Nephron progenitor cell (in vitro differentiated cells): Measurements from ENCODE around the gene WWOX.

Experiments used
- DNase-seq: peaks from one replicate; pipeline ENCODE4 v3.0.0; 2021
- H3K27ac Mint-ChIP-seq: 2 replicates; pipeline ENCODE4 v1.8.0; 2021; ENCODE audit warnings: mild to moderate bottlenecking, moderate library complexity, mixed read lengths
- H3K27me3 Mint-ChIP-seq: 2 replicates; pipeline ENCODE4 v1.8.0; 2021; ENCODE audit warnings: mild to moderate bottlenecking, low read depth, mixed read lengths; ENCODE audit not compliant: poor library complexity
- H3K36me3 Mint-ChIP-seq: 2 replicates; pipeline ENCODE4 v1.8.0; 2021; ENCODE audit warnings: low read depth, mixed read lengths
- H3K4me1 Mint-ChIP-seq: 2 replicates; pipeline ENCODE4 v1.8.0; 2021; ENCODE audit warnings: mixed read lengths
- H3K4me3 Mint-ChIP-seq: 2 replicates; pipeline ENCODE4 v1.8.0; 2021; ENCODE audit warnings: mild to moderate bottlenecking, moderate library complexity, mixed read lengths
- H3K9me3 Mint-ChIP-seq: 2 replicates; pipeline ENCODE4 v1.8.0; 2021; ENCODE audit warnings: mild to moderate bottlenecking, moderate library complexity, mixed read lengths
- TF ChIP-seq, protein P1 (sequence below): fragments of 200-600 bp; sonication (generic); IDR thresholded peaks from 2 replicates; pipeline ENCODE4 v1.5.0; 2021; ENCODE audit warnings: antibody characterized with exemption

The WWOX gene

DNA sequence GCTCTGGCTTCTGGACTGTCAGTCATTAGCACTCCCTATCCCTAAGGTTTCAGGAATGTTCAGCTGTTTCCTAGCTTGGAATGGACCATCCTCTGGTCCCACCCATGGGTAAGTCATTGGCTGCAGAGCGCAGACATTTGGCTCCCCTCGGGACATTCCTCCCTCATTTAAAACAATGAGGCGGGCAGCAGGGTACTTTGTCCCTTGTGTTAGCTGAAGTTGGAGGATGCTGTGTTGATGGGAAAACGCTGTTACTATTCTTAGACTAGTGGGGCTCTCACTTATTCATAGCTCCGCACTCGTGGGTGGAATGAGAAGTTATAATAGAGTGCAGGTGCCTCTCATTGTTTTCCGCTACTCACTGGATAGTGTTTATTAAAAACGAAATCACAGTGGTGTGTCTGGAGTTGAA lies 673.8 kb downstream of the WWOX start:
- Mint-ChIP-seq H3K27me3 (peaks cover 2% of the 10 kb centered on the region), H3K36me3 (peaks cover 9% of the 10 kb centered on the region), H3K4me3 (no peak overlapping the region), H3K4me1 (peaks cover 14% of the 10 kb centered on the region), H3K9me3 (peaks cover 20% of the 10 kb centered on the region), H3K27ac (no peak overlapping the region)
- TF ChIP-seq, protein P1, sequence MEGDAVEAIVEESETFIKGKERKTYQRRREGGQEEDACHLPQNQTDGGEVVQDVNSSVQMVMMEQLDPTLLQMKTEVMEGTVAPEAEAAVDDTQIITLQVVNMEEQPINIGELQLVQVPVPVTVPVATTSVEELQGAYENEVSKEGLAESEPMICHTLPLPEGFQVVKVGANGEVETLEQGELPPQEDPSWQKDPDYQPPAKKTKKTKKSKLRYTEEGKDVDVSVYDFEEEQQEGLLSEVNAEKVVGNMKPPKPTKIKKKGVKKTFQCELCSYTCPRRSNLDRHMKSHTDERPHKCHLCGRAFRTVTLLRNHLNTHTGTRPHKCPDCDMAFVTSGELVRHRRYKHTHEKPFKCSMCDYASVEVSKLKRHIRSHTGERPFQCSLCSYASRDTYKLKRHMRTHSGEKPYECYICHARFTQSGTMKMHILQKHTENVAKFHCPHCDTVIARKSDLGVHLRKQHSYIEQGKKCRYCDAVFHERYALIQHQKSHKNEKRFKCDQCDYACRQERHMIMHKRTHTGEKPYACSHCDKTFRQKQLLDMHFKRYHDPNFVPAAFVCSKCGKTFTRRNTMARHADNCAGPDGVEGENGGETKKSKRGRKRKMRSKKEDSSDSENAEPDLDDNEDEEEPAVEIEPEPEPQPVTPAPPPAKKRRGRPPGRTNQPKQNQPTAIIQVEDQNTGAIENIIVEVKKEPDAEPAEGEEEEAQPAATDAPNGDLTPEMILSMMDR, result no peak
- no peak for DNase-seq

DNA sequence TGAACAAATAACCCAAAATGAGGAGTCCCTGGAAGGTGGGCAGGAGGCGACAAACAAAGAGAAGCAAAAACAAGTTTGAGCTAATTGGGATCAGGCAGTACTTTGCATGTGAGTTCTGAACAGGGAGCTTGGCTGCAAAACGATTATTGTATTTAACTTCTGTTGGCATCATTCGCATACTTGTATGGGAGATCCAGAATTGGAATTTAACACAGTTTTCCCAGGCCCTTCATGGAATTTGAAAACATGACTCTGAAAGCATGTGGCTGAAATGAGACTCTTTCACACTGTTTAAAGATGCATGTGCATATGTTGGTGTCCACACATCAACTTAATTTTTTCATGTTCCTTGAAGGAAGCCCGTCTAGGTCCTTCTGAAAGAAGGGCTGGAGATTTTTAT lies 674.3 kb downstream of the WWOX start:
- Mint-ChIP-seq H3K9me3 (peaks cover 20% of the 10 kb centered on the region), H3K36me3 (peaks cover 9% of the 10 kb centered on the region), H3K4me1 (peaks cover 18% of the 10 kb centered on the region), H3K27me3 (peaks cover 2% of the 10 kb centered on the region), H3K4me3 (no peak overlapping the region), H3K27ac (no peak overlapping the region)
- no peak for DNase-seq
- TF ChIP-seq, protein P1, result no peak

DNA sequence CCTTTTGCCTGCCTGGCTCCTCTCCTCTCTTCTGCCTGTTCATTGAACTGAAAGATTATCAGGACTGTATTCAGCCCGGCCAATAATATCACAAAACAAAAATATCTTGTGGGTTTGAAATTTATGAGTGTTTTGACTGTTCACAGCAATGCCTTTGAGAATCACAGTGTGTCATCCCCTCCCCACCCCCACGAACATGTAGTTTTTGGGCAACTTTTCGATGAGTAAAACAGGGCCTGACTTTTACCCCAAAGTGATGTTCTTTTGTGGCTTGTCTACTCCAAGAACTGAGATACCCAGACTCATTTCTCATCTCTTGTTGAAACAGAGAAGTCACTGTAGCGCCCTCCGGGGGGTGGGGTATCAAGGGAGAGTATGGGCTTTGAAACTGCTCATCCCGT lies 675.7 kb downstream of the WWOX start:
- Mint-ChIP-seq H3K27me3 (peaks cover 2% of the 10 kb centered on the region), H3K9me3 (peaks cover 20% of the 10 kb centered on the region), H3K4me1 (peaks cover 25% of the 10 kb centered on the region), H3K27ac (no peak overlapping the region), H3K4me3 (no peak overlapping the region), H3K36me3 (peaks cover 9% of the 10 kb centered on the region)
- no peak for DNase-seq
- TF ChIP-seq, protein P1, result no peak

DNA sequence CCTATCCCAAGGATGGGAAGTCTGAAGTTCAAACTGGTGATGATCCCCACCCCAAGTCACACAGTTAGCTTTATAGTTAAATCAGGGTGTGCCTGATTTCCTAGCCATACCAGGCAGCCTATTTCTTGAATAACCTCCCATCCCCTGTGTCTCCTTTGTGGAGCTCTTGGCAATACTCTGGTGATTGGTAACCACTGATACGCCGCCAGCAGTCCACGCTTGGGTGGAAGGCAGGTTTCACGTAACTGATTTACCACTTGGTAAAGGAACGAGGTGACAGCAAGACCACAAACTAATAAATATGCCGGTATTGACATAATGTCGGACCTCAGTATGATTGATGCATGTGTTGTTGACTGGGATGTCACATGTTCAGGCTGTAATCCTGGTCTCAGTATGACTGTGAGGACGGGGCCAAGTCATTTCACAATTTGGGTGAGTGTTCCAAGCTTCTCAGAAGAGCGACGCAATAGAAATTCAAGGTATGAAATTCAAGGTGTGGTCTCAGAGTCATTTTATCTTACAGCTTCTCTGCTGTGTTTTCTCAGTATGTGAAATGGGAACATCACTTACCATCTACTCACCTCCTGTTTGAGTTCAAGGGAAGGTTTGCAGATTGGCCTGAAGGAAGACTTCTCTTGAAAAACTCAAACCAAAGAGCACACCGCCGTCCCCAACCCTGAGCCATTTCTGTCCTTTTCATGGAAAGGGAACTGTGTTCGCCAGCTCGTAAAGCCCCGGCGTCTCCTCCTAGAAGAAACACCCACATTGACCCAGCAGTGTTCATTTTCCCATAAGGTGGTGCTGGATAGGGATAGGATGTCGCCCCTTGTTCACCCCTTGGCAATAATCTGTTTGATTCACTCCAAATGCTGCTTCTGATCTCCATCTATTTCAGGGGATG lies 678.9 kb downstream of the WWOX start:
- Mint-ChIP-seq H3K4me3 (no peak overlapping the region), H3K9me3 (peaks cover 4% of the 10 kb centered on the region), H3K36me3 (peaks cover under 1% of the 10 kb centered on the region), H3K4me1 (peaks cover 41% of the 10 kb centered on the region), H3K27ac (peak overlapping the region; percentile 32), H3K27me3 (no peaks in the 10 kb centered on the region)
- DNase-seq, result peak; percentile 23
- TF ChIP-seq, protein P1, result no peak

DNA sequence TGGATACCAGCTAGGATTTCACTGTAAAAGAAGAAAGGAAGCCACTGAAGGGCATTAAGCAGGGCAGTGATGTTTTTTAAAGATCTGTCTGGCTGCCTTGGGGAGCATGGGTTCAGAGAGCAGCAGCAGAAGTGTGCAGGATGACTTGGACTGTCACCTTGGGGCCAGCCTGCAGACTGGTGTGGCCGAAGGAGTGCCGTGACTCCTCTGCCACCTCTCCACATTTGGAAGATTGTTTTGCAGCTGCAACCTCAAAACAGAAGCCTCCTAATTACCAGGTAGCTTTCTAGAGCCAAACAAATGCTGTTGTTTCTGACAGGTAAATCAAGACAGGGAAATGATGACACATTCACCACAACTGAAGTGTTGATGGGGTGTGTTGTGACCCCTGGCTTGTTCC lies 681.4 kb downstream of the WWOX start:
- no peak for DNase-seq
- Mint-ChIP-seq H3K36me3 (no peaks in the 10 kb centered on the region), H3K9me3 (no peaks in the 10 kb centered on the region), H3K4me1 (peaks cover 41% of the 10 kb centered on the region), H3K27ac (peak overlapping the region; percentile 78), H3K4me3 (no peak overlapping the region), H3K27me3 (no peaks in the 10 kb centered on the region)
- TF ChIP-seq, protein P1, result no peak

DNA sequence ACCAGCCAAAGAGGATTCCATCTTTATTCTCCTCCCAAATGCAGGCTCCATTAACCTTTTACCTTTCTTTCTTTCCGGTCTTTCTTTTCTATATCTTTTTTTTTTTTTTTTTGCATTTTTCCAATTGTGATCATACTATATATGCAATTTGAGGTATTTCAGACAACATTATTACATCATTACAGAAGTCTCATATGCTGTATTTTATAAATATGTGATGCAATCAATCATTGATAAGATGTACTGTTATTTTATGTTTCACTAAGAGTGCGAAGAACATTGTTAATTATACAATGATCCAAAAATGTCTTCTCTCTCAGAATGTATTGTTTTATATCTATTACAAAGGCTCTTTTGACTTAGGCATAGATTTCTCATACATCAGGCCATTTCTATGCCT lies 683.1 kb downstream of the WWOX start:
- Mint-ChIP-seq H3K4me1 (peaks cover 34% of the 10 kb centered on the region), H3K27ac (no peak overlapping the region), H3K9me3 (no peaks in the 10 kb centered on the region), H3K36me3 (no peaks in the 10 kb centered on the region), H3K27me3 (no peaks in the 10 kb centered on the region), H3K4me3 (no peak overlapping the region)
- no peak for DNase-seq
- TF ChIP-seq, protein P1, result no peak
